Activated T-helper 1 cell treated with anti-CD3 and anti-CD28 coated beads, Interleukin-2, amount 50 U/mL, for 16 hours (primary cell): ENCODE measurements around the gene NPIPB6.
"Not testable (repeated sequence)": the region's sequence is repeated elsewhere in the genome, so short reads cannot be mapped to it uniquely, and the experiment has no call there.

Experiments used
- DNase-seq, 2 donors: peaks; one replicate each; pipeline ENCODE4 v3.0.0-alpha.2; 2020; ENCODE audit warnings: low read depth in 1 of 2, low spot score in 1 of 2

Gene NPIPB6

GRCh38 chr16:28363408-28363807 is at the start of gene NPIPB6:
Gene NPIPB6 (minus strand): TSS chr16:28363508. CDS start chr16:28362822, 686 bp downstream.
- not testable (repeated sequence) for DNase-seq

- DNase-seq, result not testable (repeated sequence)
Measured at GRCh38 chr16:28403220-28404072, 40.1 kb upstream of the NPIPB6 start, which contains the start of gene EIF3CL. Gene EIF3CL (minus strand): TSS chr16:28403841. CDS start chr16:28403618, 223 bp downstream.

GRCh38 chr16:28392054-28392453 is 28.7 kb upstream of the NPIPB6 start:
- not testable (repeated sequence) for DNase-seq

GRCh38 chr16:28382177-28382867 is 19.0 kb upstream of the NPIPB6 start:
- not testable (repeated sequence) for DNase-seq

- DNase-seq, result not testable (repeated sequence)
Measured at GRCh38 chr16:28377822-28378221, 14.5 kb upstream of the NPIPB6 start.

GRCh38 chr16:28377108-28377625 is 13.9 kb upstream of the NPIPB6 start:
- not testable (repeated sequence) for DNase-seq

GRCh38 chr16:28375115-28375514 is 11.8 kb upstream of the NPIPB6 start:
- not testable (repeated sequence) for DNase-seq

- DNase-seq, result not testable (repeated sequence)
Measured at GRCh38 chr16:28374281-28374680, 11.0 kb upstream of the NPIPB6 start.

- not testable (repeated sequence) for DNase-seq
Measured at GRCh38 chr16:28367926-28368325, 4.6 kb upstream of the NPIPB6 start.

- not testable (repeated sequence) for DNase-seq
Measured at GRCh38 chr16:28364268-28365173, 1.2 kb upstream of the NPIPB6 start.

- not testable (repeated sequence) for DNase-seq
Measured at GRCh38 chr16:28362600-28362999, 708 bp downstream of the NPIPB6 start.

GRCh38 chr16:28338230-28338629 is 25.1 kb downstream of the NPIPB6 start:
- not testable (repeated sequence) for DNase-seq

GRCh38 chr16:28336940-28337710 is 26.2 kb downstream of the NPIPB6 start:
- DNase-seq, result not testable (repeated sequence)

- not testable (repeated sequence) for DNase-seq
Measured at GRCh38 chr16:28335678-28336077, 27.6 kb downstream of the NPIPB6 start.

- DNase-seq, result not testable (repeated sequence)
Measured at GRCh38 chr16:28332632-28333031, 30.7 kb downstream of the NPIPB6 start.

GRCh38 chr16:28330981-28331380 is 32.3 kb downstream of the NPIPB6 start:
- not testable (repeated sequence) for DNase-seq

GRCh38 chr16:28330232-28330631 is 33.1 kb downstream of the NPIPB6 start:
- DNase-seq, result not testable (repeated sequence)

- DNase-seq, result peak; percentile 46
Measured at GRCh38 chr16:28326881-28327610, 36.3 kb downstream of the NPIPB6 start.

- no peak for DNase-seq
Measured at GRCh38 chr16:28324887-28325279, 38.4 kb downstream of the NPIPB6 start.
